Ishikawa (cell line): ENCODE results near the gene NEURL1.

Experiments used
- CEBPB ChIP-seq: IDR thresholded peaks from 2 replicates; pipeline ENCODE4 v1.6.1; 2012
- CREB1 ChIP-seq: IDR thresholded peaks from 2 replicates; pipeline ENCODE4 v1.6.1; 2012; ENCODE audit warnings: low read depth
- EGR1 ChIP-seq: IDR thresholded peaks from 2 replicates; pipeline ENCODE4 v1.6.1; 2012
- EP300 ChIP-seq: IDR thresholded peaks from 2 replicates; pipeline ENCODE4 v1.6.1; 2012; ENCODE audit warnings: borderline replicate concordance
- FOXM1 ChIP-seq: IDR thresholded peaks from 2 replicates; pipeline ENCODE4 v1.6.1; 2012; ENCODE audit warnings: low read depth, borderline replicate concordance
- NFIC ChIP-seq: IDR thresholded peaks from 2 replicates; pipeline ENCODE4 v1.6.1; 2012
- RAD21 ChIP-seq: IDR thresholded peaks from 2 replicates; pipeline ENCODE4 v1.6.1; 2012; ENCODE audit warnings: low read depth
- TAF1 ChIP-seq: IDR thresholded peaks from 2 replicates; pipeline ENCODE4 v1.6.1; 2012; ENCODE audit warnings: low read depth, mild to moderate bottlenecking
- TCF12 ChIP-seq: IDR thresholded peaks from 2 replicates; pipeline ENCODE4 v1.6.1; 2012; ENCODE audit warnings: low read depth
- TEAD4 ChIP-seq: IDR thresholded peaks from 2 replicates; pipeline ENCODE4 v1.6.1; 2012
- YY1 ChIP-seq: IDR thresholded peaks from 2 replicates; pipeline ENCODE4 v1.6.1; 2012; ENCODE audit warnings: low read depth
- ZBTB7A ChIP-seq: IDR thresholded peaks from 2 replicates; pipeline ENCODE4 v1.6.1; 2012; ENCODE audit warnings: low read depth
- TF ChIP-seq, protein P1 (sequence below): IDR thresholded peaks from 2 replicates; pipeline ENCODE4 v1.6.1; 2012
- TF ChIP-seq, protein P2 (sequence below): IDR thresholded peaks from 2 replicates; pipeline ENCODE4 v1.6.1; 2012; ENCODE audit warnings: low read depth, mild to moderate bottlenecking
- TF ChIP-seq, protein P3 (sequence below): IDR thresholded peaks from 2 replicates; pipeline ENCODE4 v1.6.1; 2012

Gene NEURL1

DNA sequence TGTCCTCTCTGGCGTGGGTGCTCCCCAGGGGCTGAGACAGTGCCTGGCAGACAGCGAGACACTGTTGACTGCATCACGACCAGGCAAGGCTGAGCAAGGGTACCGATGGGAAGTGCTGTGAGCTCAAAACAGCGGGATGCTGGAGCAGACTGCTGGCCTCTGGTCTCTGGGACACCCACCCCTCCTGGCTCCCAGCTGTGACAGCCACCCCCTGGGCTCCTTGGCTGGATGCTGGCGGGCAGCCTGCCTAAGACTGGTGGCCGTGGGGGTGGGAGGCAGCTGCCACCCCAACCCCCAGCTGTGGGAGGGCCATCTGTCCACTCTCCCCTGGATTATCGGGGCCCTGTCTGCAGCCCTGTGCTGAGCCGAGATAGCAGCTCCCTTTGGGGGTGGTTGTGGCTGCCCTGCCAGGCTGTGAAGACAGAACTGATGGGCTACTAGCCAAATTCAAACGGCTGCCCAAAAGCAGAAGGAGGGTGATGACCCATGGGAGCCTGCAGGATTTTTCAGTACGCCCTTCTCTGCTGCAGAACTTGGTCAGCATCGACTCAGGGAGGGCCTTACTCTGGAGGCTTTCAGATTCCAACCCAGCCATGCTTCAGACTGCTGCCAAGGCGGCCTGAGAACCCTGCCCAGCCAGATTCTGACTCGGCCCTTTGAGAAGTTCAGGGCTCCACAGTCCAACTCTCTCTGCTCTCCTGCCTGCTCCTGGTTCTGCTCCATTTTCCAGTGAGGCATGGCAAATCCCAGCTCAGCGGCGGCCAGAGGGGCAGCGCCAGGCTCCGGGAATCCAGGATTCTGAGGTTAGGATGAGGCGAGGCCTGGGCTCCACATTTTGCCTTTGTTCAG, 125.3 kb downstream of the NEURL1 start:
- no peak for TF ChIP-seq YY1
- TF ChIP-seq EP300: no peak
- TF ChIP-seq NFIC: no peak
- TF ChIP-seq FOXM1: no peak
- TF ChIP-seq TEAD4: no peak
- TF ChIP-seq TAF1: no peak
- TF ChIP-seq, protein P1, sequence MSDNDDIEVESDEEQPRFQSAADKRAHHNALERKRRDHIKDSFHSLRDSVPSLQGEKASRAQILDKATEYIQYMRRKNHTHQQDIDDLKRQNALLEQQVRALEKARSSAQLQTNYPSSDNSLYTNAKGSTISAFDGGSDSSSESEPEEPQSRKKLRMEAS: no peak
- no peak for TF ChIP-seq ZBTB7A
- no peak for TF ChIP-seq CREB1
- TF ChIP-seq, protein P2, sequence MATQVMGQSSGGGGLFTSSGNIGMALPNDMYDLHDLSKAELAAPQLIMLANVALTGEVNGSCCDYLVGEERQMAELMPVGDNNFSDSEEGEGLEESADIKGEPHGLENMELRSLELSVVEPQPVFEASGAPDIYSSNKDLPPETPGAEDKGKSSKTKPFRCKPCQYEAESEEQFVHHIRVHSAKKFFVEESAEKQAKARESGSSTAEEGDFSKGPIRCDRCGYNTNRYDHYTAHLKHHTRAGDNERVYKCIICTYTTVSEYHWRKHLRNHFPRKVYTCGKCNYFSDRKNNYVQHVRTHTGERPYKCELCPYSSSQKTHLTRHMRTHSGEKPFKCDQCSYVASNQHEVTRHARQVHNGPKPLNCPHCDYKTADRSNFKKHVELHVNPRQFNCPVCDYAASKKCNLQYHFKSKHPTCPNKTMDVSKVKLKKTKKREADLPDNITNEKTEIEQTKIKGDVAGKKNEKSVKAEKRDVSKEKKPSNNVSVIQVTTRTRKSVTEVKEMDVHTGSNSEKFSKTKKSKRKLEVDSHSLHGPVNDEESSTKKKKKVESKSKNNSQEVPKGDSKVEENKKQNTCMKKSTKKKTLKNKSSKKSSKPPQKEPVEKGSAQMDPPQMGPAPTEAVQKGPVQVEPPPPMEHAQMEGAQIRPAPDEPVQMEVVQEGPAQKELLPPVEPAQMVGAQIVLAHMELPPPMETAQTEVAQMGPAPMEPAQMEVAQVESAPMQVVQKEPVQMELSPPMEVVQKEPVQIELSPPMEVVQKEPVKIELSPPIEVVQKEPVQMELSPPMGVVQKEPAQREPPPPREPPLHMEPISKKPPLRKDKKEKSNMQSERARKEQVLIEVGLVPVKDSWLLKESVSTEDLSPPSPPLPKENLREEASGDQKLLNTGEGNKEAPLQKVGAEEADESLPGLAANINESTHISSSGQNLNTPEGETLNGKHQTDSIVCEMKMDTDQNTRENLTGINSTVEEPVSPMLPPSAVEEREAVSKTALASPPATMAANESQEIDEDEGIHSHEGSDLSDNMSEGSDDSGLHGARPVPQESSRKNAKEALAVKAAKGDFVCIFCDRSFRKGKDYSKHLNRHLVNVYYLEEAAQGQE: no peak

DNA sequence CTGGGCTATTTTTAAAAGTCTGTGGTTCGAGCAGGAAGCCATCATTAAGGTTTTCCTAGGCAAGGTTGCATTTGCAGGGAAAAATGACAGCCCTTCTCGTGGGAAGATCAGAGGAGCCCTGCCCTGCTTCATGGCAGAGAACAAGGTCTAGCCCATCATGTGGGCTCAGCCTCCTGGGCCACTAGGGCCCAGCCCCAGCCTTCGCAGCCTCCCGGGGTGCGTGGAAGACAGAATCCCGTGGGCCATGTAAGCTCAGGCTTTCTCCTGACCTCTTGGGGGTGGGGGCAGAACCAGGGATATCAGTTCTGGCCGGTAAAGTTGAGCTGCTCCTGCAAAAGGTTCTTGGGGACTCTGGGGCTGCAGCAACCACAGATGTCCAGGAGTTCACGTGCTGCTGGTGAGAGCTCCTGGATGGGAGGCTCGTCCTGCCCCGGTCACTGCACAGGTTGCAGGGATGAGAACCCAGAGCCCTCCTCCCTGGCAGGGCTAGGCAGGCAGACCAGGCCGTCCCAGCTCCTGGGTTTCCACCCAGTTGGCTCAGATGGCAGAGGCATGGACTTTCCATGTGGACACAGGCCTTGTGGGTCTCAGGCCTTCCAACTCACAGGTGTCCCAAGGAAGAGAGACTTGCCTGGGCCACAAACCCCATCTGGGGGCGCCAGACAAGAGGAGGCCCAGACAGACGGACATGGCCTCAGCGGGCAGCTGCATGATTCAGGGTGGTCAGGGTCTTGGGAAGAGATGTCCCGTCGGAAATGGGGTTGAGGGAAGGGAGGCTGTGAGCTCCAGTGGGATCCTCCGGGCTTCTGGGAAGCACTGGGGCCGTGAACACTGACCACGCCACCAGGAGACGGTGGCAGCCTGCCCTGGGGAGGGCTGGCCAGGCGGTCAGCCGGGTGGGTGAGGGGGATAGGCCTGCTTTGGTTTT, 126.2 kb downstream of the NEURL1 start:
- TF ChIP-seq RAD21 (no peak), EGR1 (no peak), FOXM1 (no peak), CREB1 (no peak), TAF1 (no peak), YY1 (no peak), ZBTB7A (no peak)
- TF ChIP-seq, protein P3, sequence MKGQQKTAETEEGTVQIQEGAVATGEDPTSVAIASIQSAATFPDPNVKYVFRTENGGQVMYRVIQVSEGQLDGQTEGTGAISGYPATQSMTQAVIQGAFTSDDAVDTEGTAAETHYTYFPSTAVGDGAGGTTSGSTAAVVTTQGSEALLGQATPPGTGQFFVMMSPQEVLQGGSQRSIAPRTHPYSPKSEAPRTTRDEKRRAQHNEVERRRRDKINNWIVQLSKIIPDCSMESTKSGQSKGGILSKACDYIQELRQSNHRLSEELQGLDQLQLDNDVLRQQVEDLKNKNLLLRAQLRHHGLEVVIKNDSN: no peak
- TF ChIP-seq, protein P2: no peak
- TF ChIP-seq, protein P1: no peak

DNA sequence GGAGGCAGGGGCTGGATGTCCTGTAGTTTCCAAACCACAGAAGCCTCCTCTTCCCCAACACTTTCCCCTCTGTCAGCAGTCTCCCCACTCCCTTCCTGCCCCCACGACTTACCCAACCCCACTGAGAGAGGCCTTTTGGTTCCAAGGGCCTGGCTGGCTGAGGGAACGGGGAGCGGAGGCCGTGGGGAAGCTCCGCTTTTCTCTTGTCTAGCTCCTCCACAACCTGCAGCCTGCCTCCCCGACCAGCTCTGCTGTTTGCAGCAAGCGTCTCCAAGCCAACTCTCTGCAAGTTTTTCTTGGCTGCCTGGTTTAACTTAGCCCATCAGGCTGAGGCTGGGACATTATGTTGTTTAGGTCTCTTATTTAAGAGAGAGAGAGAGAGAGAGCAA, 126.8 kb downstream of the NEURL1 start:
- TF ChIP-seq CEBPB (no peak), FOXM1 (no peak), NFIC (no peak), RAD21 (no peak)
- TF ChIP-seq, protein P1: no peak

DNA sequence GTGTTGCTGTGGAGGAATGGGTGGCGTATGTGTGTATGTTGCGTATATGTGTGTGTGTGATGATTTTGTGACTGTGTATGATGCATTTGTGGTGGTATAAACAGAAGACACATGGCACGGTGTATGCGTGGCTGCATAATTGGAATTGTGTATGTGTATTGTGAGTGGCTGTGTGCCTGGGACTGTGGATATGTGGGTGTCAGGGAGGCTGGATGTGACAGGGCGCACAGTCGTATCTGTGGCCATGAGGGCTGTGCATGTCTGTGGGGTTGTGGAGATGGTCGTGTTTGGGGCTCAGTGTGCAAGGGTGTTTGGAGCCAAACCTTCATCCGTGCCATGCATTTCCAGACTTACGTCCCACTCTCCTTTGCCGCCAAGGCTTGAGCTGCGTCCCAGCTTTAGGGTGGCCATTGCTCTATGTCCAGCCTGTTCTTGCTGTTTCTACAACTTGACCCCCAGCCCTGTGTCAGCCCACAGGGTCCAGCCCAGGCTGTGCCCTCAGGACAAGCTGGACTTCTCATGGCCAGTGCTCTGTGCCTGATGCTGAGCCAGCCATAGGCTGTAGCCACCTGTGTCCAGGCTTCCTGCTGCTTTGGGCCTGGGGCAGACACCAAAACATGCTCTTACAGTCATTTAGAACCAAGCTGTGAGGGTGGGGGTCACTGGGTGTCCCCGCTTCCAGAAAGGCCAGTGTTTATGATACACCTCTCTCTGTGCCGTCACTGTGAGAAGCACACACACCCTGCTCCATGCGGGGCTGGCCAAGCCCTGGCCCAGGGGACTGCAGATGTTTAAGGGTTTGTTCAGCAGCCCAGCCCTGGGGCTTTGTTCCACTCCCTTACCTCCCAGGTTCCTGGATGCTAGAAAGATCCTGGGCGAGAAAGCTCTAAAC, 127.6 kb downstream of the NEURL1 start:
- TF ChIP-seq TCF12 (no peak), ZBTB7A (no peak), EP300 (no peak), RAD21 (no peak), FOXM1 (no peak), CEBPB (no peak), TEAD4 (no peak), CREB1 (no peak), NFIC (no peak), EGR1 (no peak)
- TF ChIP-seq, protein P3: no peak

DNA sequence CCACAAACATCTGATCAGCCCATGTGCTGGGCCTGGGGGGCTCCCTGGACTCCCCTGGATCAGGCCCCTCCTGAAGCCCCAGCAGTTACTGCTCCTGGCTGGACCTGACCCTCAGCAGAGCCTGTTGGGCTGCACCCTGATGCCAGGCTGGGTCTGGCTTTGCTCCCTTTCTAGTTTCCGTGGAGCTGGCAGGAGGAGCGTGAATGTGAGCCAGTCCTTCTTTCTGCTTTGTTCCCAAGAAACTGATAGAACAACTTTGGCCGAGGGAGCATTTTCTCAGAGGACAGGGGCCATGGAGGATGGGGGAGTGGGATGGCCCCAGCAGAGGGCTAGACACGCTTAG, 128.2 kb downstream of the NEURL1 start:
- TF ChIP-seq YY1 (no peak), RAD21 (no peak), TAF1 (no peak), ZBTB7A (no peak), EGR1 (no peak), TEAD4 (no peak)
- TF ChIP-seq, protein P1: no peak
- TF ChIP-seq, protein P3: no peak
